GM21825 (cell line): Measurements from ENCODE around the gene TMEM95.

Experiments
- ATAC-seq: cut with Tn5 transposase; IDR thresholded peaks from one replicate; pipeline ENCODE4 v1.9.1; 2021; ENCODE audit warnings: mild to moderate bottlenecking, moderate library complexity; ENCODE audit not compliant: unreplicated experiment

The TMEM95 gene

DNA sequence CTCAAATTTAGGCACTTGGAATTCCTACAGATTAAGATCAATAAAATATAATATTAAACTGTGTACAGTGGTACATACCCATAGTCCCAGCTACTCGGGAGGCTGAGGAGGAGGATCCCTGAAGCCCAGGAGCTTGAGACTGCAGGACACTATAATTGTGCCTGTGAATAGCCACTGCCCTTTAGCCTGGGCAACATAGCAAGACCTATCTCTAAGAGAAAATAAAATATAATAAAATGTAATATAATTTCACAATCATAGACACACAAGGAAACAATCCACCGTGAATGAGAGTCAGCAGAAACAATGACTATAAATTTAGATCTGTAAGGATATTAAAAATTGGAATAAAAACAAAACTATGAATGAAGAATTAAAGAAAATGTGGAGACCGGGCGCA lies 15.9 kb downstream of the TMEM95 start:
- ATAC-seq = no peak

DNA sequence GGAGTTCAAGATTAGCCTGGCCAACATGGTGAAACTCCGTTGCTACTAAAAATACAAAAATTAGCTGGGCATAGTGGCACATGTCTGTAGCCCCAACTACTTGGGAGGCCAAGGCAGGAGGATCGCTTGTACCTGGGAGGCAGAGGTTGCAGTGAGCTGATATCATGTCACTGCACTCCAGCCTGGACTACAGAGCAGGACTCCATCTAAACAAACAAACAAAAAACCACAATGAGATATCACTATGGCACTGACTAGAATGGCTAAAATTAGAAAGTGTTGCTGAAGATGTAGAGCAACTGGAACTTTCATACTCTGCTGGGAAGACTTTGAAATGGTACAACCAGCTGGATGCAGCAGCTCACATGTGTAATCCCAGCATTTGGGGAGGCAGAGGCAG lies 19.4 kb downstream of the TMEM95 start:
- ATAC-seq = no peak

DNA sequence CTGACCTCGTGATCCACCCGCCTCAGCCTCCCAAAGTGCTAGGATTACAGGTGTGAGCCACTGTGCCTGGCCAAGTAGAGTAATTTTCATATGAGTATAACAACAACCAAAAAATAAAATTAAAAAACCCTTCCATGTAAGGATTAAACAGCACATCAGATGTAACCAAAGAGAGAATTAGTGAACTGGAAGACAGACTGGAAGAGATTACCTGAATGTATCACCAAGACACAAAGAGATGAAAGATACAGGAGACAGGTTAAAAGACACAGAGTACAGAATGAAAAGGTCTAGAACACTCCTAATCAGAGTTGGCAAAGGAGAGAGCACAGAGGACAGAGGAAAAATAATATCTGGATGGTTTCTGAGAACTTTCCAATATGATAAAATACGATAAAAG lies 24.2 kb downstream of the TMEM95 start:
- ATAC-seq = no peak

DNA sequence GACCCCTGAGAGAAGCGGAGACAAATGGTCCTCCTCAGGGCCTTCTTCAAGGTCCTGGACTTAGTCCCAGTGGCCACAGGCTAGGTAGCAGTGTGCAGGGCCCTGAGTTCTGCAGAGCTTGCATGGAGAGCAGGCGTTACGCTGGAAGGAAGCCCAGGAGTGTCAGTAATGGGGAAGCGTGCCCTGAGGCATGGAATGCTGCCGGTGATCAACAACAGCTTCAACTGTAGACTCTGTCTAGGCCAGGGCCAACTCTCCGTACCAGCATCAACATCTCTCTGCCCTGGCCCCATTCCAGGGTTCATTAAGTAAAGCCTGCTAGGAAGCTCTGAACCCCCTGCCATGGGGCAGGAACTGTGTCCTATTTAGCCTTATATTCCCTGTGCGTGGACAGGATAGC lies 25.4 kb downstream of the TMEM95 start:
- ATAC-seq = no peak

DNA sequence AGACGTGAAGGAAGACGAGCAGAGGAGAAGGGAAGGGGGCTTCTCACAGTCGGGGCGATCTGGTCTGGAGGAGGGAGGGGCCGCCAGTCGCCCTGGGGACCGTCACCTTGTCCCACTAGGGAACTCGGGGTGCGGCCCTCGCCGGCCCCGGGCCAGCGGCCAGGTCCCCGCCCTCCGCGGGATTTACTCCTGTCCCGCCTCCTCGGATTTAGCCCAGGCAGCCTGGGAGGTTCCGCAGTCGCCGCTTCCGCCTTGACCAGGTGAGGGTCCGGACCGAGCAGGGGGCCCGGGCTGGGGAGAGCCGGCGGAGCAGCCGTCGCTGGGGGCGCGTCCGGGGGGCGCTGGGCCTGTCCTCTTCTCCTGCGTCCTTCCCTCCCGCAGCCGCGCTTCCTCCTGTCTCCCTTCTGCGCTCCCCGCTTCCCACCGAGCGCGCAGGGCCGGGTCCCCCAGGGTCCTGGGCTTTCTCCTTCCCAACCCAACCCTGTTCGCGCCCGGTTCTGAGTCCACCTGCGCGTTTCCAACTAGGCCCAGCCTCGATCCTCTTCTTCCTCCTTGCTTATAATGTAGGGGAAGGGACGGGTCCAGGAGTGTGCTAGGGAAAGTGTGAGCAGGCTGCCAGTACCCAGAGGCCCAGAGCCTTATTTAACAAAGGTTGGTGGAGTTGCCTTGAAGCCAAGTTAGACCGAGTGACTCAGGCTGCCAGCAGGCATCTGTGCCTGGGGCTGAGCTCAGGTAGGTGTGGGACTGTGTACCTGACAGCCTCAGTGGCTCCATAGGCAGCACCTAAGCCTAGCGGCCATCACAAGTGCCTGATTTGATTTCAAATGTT lies 26.1 kb downstream of the TMEM95 start, which contains the start of gene TNK1:
TSS of gene TNK1 (plus strand) at position 235 of the 829 bp plus-strand sequence. CDS start 1,838 bp downstream, outside the sequence.
- ATAC-seq = no peak

DNA sequence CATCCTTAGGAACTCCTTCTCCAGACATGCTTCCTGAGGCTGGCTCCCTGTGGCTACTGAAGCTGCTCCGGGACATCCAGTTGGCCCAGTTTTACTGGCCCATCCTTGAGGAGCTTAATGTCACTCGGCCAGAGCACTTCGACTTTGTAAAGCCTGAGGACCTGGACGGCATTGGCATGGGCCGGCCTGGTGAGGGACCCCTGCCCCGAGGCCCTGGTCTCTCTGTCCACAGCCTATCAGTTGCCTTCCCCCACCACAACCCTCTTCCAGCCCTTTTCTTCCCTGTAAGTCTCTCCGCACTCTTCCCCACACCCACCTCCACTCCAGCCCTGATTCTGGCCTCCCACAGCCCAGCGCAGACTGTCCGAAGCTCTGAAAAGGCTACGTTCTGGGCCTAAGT lies 27.9 kb downstream of the TMEM95 start:
- no peak for ATAC-seq

DNA sequence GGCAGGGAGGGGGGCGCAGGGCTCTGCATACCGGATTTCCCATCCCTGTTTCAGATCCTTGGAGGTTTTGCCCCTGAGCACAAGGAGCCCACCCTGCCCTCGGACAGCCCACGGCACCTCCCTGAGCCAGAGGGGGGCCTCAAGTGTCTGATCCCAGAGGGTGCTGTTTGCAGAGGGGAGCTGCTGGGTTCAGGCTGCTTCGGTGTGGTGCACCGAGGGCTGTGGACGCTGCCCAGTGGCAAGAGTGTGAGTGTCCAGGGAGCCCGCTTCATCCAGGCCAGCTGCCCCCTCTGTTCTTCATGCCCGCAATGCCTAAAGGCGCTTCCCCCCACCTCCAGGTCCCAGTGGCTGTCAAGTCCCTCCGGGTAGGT lies 28.4 kb downstream of the TMEM95 start:
- ATAC-seq = no peak

DNA sequence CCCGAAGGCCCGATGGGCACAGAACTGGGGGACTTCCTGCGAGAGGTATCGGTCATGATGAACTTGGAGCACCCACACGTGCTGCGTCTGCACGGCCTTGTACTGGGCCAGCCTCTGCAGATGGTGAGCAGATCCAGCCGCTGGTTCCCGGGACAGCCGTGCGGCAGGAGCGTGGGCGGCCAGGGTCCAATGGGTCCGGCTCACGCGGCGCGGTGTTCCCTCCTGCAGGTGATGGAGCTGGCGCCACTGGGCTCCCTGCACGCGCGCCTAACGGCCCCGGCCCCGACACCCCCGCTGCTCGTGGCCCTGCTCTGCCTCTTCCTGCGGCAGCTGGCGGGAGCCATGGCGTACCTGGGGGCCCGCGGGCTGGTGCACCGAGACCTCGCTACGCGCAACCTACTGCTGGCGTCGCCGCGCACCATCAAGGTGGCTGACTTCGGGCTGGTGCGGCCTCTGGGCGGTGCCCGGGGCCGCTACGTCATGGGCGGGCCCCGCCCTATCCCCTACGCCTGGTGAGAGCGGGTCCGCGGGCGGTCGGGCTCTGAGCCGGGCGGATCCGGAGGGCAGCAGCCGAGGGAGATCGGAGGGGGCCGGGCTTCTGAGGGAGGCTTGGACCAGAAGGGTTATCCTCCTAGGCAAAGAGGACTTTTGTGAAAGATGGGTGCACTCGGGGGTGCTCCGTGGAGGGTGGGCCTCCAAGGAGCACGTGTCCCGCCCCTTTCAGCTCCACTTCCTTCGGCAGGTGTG lies 29.0 kb downstream of the TMEM95 start:
- ATAC-seq = no peak

DNA sequence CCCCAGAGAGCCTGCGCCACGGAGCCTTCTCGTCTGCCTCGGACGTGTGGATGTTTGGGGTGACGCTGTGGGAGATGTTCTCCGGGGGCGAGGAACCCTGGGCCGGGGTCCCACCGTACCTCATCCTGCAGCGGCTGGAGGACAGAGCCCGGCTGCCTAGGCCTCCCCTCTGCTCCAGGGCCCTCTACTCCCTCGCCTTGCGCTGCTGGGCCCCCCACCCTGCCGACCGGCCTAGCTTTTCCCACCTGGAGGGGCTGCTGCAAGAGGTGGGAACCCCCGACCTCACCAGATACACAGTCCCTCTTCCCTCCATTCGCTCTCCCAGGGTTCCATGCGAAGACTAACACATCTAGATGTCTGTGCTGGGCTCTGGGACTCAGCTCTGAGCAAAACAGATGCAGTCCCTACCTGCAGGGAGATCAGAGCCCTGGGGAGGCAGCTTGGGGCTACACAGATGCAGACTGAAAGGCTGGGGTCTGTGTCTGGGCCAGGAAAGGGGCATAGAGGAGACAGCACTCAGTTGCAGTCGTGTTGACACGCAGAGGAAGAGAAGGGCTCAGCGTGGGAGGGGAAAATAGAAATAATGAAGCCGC lies 29.6 kb downstream of the TMEM95 start:
- ATAC-seq = no peak

DNA sequence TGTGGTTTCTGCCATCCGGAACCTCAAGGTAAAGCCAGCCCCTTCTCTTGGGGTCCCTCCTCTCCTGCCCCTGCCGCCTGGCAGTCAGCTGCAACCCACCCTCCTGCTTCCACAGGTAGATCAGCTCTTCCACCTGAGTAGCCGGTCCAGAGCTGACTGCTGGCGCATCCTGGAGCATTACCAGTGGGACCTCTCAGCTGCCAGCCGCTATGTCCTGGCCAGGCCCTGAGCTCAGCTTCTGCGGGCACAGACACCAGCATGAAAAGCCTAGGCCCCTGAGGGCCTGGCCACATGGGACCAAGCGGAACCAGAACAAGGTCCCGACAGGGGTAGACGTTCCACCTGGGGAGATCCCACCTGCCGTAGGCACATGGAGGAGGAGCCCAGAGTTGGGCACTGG lies 33.9 kb downstream of the TMEM95 start:
- ATAC-seq = no peak

DNA sequence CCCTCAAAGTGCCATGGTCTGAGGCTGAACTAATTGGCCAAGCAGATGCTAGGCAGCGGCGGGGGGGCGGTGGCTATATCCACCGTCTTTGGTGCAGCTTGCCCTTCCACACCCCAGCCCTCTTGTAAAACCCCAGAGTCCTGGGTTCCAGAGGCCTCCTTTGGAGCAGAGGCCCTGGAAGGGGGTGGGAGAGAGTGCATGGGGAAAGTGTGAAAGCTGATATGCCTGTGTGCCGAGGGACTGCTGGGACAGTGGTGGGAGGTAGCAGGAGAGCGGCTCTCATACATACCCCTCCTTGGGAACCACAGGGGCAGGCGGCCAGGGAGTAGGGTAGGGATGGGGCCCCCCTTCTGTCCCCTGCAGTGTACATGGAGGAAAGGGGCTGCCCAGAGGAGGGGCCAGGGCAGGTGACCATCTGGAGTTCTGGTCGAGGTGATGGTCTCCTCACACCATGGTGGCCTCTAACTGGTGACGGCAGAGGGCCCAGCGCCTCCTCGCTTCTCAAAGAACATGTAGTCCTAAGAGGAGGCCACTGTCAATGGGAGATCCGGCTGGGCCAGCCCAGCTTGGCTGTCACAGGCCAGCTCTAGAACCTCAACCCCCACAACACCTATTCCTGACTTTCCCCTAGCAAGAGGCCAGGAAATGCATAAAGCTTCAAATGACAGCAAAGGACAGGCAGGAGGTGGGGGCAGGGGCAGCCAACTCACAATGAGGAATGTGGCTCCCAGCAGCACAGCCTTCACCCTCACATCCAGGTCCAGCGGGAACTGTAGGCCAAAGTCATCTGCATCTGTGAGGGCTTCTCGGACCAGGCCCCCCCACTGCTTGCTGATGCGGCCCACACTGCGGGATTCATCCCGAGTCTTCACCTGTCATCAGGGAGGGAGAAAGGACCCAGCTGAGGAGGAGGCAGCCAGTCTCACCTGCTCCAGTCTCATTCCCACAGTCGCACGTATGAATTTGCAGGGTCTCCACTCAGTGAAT lies 35.3 kb downstream of the TMEM95 start:
- no peak for ATAC-seq

DNA sequence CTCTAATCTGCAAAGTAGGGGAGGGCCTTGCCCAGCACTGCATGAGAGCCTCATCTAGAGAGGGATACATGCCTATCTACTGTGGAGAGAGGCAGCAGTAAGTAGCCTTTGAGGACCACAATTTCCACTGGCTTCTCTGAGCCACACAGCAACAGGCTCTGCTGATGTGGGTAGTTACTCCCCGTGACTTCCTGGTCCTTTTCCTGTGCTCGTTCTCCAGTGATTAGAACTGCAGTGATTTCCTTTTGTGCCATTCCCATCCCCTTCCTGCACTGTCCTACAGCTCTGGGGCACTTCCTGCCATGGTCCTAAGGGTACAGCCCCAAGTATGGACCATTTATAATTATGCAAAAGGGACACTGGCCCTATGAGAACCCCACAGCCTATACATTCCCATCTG lies 36.4 kb downstream of the TMEM95 start:
- ATAC-seq = no peak

DNA sequence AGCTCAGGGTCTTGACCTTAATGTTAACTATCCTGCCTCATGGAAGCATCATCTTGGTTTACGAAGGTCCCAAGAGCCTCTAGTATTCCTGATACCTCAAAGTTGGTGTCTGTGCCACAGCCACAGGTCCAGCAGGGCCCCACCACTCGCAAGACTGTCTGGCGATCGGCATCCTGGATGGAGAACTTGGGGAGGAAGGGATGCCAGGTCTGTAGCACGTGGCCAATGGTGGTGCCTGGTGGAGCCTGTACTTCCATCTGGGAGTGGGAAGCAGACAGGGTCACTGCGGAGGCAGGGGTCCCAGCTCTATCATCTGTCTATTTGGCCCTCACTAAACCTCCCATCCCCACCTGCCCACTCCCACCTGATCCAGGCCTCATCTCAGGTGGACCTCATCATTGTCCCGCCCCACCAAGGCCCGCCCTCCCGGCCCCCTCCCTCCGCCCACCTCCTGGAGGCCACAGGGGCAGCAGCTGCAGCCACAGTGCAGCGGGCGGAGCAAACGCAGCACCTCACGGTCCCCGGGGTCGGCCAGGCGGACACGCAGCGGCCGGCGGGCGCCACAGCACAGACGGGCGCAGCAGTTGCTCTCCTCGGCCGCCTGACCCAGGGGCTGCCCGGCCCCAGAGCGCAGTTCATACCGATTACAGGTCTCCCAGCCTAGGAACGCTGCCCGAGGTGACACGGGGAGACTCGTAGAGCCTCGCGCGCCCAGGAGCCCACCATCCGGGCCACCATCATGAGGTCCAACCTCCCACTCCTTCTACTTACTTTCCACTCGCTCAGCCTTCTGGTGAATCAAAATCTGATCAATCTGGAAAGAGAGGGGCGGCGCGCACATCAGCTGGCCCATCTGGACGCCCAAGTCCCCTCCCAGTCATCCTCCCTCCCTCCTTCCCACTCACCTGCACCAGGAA lies 38.0 kb downstream of the TMEM95 start:
- no peak for ATAC-seq

DNA sequence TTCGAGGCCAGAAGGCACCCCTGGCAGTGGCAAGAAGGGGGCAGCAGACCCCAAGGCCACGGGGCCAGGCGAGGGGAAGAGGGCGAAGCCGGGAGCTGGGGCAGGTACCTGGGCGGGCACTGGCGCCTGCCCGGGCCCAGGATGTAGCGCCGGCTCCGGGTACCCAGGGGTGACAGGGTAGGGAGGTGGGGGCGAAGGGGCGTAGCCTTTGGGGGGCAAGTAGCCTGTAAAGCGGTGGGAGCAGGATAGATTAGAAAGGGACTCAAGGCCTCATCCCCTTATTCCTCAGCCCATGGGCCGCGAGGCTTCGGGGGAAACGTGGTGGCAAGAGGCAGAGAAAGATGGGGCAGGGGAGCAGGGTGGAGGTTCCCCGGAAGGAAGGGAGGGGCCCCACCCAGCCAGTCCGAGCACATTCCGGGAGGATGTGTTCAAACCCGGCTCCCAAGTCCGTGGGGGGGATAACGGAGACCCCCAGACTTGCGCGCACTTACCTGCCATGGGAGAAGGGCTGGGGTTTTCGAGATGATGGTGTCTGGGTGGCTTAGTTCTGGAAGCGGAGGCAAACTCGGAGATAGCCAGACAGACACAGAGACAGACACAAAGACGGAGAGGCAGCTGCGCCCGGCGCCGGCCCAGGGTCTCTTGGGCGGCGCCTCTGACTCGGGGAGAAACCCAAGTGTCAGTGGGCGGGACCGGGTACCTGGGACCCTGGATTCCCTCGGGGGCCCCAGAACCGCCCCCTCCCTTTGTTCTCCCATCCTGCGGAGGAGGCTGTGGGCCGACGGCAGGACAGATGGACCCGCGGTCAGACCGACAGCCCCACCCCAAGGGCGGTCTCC lies 38.9 kb downstream of the TMEM95 start:
- ATAC-seq = peak; percentile 45

DNA sequence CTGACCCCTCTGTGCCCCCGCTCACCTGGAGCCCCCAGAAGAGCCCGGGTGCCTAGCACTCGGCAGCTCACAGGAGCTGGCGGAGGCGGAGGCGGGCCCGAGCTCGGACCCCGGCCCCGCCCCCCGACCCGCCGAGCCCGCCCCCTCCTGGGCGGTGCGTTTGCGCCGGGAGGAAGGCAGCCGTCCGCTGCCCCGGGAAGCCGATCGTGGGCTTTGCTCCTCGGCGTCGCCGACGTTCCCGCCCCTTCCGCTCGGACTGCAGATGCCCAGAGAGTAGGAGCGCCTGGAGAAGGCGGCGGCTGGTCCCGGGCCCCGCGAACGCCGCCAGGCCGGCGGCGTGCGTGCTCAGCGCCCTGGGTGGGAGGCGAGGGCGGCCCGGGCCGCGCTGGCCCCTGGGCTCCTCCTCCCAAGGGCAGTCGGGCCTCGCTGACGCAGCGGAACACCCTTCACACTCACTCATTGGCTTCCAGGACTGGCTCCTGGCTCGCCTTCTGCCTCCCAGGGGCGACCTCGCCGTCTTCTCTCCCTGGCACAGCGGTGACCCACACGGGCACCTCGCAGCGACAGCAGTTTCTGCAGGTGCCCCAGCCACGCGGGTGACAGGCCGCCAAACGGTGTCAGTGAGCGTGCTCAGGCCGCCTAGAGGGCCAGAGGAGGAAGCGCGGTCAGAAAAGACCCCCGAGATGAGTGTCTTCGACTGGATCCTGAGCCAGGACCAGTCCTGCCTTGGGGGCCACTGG lies 39.7 kb downstream of the TMEM95 start, which contains the start of gene PLSCR3:
TSS of gene PLSCR3 (minus strand) at position 74 of the 740 bp plus-strand sequence. CDS start 415 bp downstream, outside the sequence.
- peak; percentile 67 for ATAC-seq

DNA sequence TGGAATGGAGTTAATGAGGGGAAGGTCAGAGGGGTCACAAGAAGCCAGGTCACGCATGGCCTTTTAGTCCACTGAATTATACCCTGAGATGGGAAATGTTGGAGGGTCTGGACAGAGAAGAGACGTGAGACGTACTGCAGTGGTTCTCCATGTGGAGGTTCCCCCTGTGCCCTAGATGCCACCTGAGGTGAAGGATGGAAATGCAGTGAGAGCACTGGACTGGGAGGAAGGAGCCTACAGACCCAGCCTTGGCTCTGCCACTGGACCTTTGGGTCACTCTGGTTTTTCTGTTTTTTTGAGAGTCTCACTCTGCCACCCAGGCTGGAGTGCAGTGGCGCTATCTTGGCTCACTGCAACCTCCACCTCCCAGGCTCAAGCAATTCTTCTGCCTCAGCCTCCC lies 41.2 kb downstream of the TMEM95 start:
- ATAC-seq = no peak

DNA sequence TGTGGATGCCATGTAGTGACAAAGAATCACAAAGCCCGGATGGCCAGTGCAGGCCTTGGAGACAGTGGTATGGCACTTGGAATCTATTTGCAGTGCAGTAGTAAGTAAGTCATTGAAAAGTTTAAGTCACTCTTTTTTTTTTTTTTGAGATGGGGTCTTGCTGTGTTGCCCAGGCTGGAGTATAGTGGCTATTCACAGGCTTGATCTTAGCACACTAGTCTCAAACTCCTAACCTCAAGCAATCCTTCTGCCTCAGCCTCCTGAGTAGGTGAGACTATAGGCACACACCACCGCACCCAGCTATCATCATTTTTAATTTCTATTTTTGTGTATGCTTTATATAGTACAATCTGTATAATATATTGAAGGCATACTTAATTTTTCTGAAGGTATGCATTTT lies 43.7 kb downstream of the TMEM95 start:
- no peak for ATAC-seq
